ENCODE measurements around the gene MSS51.

MSS51 gene

DNA sequence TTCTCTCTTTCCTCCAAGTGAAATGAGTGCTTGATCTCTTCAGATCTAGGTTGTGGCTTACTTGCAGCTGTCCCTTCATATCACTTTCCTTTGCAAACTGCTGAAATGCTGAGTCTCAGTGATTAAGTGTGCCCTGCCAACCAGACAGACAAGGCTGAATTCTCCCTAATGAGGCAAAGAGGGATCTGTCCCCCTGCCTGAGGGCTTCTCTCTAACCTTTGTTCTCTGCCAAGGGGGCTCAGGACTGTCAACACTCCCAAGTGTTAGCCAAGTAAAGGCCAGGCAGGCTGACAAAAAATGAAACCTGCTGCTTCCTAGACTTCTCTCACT lies at the start of gene MSS51:
Gene MSS51 (minus strand): TSS at position 24 of the 330 bp plus-strand sequence. CDS start 5,277 bp downstream, outside the sequence.
- DNase-seq, result no peak

GRCh38 chr10:73480158-73480557 lies 46.8 kb upstream of the MSS51 start:
- no peak for DNase-seq

GRCh38 chr10:73478636-73479035 lies 45.3 kb upstream of the MSS51 start:
- DNase-seq, result peak; percentile 7

GRCh38 chr10:73471226-73471625 lies 37.9 kb upstream of the MSS51 start:
- DNase-seq, result no peak

- DNase-seq, result peak; percentile 62
Measured at GRCh38 chr10:73469579-73469978, 36.2 kb upstream of the MSS51 start.

DNA sequence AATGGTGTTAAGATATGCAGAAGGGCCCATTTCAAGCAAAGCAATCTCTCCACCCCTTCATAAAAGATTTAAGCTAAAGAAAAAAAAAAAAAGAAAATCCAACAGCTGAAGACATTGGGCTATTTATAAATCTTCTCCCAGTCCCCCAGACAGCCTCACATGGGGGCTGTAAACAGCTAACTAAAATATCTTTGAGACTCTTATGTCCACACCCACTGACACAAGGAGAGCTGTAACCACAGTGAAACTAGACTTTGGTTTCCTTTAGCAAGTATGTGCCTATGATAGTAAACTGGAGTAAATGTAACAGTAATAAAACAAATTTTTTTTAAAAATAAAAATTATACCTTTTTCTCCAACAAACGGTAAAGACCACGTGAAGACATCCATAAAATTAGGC lies 33.8 kb upstream of the MSS51 start:
- DNase-seq, result no peak

- no peak for DNase-seq
Measured at GRCh38 chr10:73465978-73466726, 32.8 kb upstream of the MSS51 start.

- no peak for DNase-seq
Measured at GRCh38 chr10:73460897-73461296, 27.5 kb upstream of the MSS51 start.

DNA sequence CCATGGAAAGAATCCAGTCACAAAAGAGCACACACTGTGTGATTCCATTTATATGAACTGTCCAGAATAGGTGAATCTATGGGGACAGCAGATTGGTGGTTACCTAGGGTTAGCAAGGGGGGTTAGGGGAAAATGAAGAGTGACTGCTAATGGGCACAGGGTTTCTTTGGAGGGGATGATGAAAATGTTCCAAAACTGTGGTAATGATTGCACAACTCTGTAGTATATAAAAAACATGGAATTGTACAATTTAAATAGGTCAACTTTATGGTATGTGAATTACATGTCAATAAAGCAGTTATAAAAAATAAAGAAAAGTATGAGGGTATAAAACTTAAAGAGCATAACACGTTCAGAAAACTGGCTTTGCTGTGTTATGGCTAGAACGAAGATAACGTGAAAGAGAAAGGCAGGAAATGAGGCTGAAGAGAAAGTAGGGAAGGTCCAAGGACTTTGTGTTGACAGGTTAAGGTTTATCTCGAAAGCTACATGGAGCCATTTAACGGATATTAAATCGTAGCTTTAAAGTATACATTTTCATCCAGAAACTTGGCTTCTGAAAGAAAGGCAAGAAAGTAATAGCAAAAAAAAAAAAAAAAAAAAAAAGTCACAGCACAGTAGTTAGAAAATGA lies 26.4 kb upstream of the MSS51 start:
- no peak for DNase-seq

DNA sequence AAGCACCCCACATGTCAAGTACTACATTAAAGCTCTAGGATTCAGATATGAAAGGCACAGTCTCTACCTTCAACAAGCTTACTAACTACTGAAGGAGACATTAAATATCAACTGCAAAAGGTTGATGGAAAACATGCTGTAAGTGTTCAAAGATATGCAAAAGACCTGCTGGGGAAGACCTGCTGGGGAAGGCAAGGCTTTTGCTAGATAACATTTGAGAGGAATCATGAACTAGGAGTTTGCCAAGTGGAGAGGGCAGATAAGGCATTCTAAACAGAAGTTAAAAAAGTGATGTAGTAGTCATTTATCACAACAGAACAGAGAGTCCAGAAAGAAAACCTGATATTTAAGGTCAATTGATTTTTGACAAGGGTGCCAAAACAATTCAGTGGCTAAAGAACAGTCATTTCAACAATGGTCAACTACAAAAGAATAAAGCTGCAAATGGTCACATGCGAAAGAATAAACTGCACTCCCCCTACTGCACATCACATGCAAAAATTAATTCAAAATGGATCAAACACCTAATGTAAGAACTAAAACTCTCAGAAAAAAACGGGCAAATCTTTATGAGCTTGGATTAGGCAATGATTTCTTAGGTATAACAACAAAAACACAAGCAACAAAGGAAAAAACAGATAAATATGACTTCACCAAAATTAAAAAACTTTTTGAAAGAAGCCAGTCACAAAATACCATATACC lies 23.0 kb upstream of the MSS51 start:
- DNase-seq, result no peak

- DNase-seq, result no peak
Measured at GRCh38 chr10:73449113-73449512, 15.8 kb upstream of the MSS51 start.

- no peak for DNase-seq
Measured at GRCh38 chr10:73448384-73448783, 15.0 kb upstream of the MSS51 start.

DNA sequence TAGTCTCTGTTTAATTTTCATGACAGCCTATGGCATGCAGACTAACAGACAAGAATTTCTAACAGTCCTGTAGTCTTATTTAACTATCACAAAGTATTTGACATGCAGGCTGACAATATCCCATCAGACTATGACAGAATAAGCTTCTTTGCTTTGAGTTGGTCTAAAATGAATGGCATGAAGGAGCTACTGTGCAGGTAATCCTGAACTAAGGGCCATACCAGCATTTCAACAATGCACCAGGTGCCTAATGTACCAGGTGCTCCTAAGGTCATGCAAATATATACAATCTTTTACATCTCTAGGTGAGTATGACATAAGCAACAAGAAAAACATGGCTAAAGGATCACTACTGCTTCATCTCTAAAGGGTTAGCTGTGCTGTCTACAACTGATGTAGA lies 13.6 kb upstream of the MSS51 start:
- DNase-seq, result no peak

DNA sequence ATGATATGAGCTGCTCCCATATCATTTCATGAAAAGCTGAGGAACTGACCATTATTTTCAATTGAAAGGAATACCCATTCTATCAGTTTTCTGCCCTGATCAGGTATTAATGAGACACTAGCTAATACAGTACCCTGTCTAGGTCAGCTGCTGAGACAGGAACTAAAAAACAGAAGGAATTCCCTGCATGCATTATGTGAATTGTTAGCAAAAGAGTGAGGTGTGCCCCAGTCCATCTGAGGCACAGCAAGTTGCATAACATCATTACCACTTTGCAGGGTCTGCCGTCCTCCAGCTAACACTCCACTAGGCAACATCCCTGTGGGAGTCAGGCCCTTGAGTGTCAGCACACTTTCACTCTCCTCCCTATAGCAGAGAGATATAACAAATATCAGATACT lies 11.1 kb upstream of the MSS51 start:
- no peak for DNase-seq

- DNase-seq, result no peak
Measured at GRCh38 chr10:73439605-73440312, 6.4 kb upstream of the MSS51 start.

DNA sequence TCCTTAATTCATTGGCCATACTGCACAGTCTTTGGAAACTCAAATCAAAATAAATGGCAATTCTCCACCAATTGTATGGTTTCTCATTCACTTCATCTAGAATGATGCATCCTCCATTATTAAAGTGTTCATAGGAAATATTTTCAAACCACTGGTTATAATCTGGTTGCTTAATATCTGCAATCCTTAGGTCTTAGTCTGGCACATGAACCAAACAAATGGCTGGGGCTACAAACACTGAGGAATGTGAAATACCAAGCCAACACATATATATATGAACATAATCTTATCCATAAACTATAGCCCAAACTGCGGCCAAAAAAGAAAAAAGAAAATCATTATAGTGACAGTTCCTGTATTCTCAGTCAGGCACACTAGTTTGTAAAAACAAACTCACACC lies 5.7 kb upstream of the MSS51 start:
- no peak for DNase-seq

GRCh38 chr10:73432646-73433537 lies 469 bp downstream of the MSS51 start:
- no peak for DNase-seq

DNA sequence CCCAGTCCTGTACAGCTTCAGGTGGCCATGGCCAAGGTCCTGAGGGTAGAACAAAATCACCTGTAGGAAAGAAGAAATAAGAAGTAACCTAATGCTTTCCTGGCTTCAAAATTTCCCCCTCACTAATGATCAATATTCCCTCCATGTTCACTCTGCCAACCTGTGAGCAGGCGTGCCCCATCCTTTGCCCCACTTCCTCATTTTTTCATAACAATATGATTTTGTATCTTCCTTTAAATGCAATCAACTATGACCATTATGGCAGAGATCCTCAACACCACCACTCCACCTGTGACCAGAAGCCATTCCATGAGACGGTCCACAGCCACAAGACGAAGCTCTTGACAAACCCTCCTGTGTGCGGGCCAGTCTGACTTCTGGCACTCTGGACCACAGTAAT lies 7.0 kb downstream of the MSS51 start:
- no peak for DNase-seq

DNA sequence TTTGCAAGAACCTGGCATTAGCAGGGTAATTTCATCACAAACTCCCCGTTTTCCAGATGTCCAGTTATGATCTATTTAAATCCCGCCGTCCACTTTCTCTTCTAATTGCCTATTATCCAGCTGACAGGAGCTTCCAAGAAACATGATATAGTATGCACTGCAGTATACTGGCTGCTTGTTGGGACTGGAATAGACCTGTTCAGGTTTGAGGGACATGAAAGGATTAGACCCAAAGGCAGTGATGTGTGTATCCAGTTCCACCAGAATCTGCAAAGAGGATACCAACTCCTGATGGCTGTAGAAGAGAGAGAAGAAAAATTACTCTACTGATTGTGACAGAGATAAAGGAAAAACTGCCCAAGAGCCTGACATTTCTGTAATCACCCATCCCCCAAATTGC lies 8.9 kb downstream of the MSS51 start:
- no peak for DNase-seq

DNA sequence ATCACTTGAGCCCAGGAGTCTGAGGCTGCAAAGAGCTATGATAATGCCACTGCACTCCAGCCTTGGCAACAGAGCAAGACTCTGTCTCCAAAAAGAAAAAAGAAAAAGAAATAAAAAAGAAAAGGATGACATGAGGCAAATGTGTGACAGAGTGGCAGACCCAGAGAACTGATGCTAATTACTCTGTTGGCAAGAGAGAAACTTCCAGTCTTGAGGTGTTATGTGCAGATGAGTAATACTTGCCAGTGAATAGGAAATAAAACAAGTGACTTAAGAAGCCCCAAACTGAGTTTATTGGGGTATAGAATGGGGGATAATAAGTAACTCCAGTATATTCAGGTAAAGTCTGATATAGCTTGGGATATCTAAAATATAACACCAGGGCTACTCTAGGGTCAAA lies 10.1 kb downstream of the MSS51 start:
- no peak for DNase-seq

DNA sequence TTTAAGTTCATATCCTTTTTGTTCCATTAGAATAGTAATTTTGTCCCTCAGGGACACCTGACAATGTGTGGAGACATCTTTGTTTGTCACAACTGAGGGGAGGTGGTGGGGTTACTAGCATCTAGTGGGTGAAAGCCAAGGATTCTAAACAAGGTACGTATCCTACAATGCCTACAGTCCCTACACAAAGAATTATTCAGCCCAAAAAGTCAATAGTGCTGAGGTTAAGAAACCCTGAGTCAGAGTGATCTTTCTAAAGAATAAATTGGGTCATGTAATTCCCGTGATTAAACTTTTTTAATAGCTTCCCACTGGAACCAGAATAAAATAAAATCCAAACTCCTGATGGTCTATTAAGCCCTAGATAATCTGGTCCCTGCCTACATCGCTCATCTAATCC lies 16.8 kb downstream of the MSS51 start:
- no peak for DNase-seq

GRCh38 chr10:73414230-73414945 lies 19.0 kb downstream of the MSS51 start:
- DNase-seq, result no peak
